Measurements from ENCODE around the gene ST6GAL2. TPM values are rescaled to one million over a fixed set of nuclear protein-coding genes. Genes with fewer than 3 reads are reported as not detected.

The ST6GAL2 gene
- polyA plus RNA-seq, 1 of the 3 experiments (the other 2 are of a cell fraction): 0.77 TPM

DNA sequence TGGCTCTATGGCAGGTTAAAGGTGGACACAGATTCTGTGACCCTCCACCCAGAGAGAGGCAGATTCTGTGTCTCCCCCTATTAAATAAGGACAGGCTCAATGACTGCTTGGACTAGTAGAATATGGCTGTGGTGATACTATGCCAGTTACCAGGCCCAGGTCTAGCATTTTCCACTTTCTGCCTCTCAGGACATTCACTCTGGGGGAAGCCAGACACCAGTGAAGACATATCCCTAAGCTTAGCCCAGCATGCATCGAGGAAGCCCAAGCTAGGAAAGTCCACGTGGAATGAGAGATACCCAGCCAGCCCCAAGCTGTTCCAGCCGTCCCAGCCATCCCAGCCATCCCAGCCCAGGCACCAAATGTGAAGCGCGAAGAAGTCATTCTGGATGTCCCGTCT, 40.3 kb downstream of the ST6GAL2 start:
- Histone ChIP-seq H3K4me1 (ENCODE audit: control insufficient read depth in 1 of 2, insufficient read depth in 2 of 2, low read depth in 1 of 2, low read length in 1 of 2) (peaks cover 0 to 35% of the 10 kb centered on the region in 2 experiments; a peak in 2 of 4 replicates), H3K79me2 (ENCODE audit: insufficient read depth) (no peaks in the 10 kb centered on the region)
- DNase-seq: no peak

DNA sequence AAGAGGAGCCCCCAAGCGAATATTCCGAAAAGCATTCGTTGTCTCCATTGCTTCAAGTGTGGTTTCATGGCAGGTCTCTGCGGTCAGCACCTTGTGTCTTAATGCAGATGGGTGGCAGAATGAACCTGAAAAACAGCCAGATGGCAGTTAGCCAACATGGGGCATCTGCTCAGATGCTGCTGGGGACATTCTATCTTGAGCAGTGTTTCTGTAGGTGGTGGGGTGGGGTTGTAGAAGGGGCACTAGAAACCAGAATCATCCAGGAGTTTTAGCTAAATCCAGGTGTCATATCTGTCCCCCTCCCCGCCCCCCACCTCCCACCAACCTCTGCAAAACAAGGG, 42.1 kb downstream of the ST6GAL2 start:
- H3K9ac ChIP-seq: no peak overlapping the region
- no peak overlapping the region for H3K4me2 ChIP-seq
- H3K27me3 ChIP-seq (ENCODE audit: insufficient read depth): no peaks in the 10 kb centered on the region
- TF ChIP-seq TEAD4 (IDR thresholded peaks at IDR 0.05; ENCODE audit: borderline replicate concordance, insufficient read depth): no peak
- TF ChIP-seq SMC3 (IDR thresholded peaks at IDR 0.05; ENCODE audit: low read depth, low read length): no peak
- TF ChIP-seq POLR2AphosphoS5 (IDR thresholded peaks at IDR 0.05; ENCODE audit: low read depth, low read length): no peak
- no peak for TF ChIP-seq RCOR1 (IDR thresholded peaks at IDR 0.05; ENCODE audit: low read length)
- TF ChIP-seq RXRA (IDR thresholded peaks at IDR 0.05; ENCODE audit: borderline replicate concordance, low read depth): no peak
- TF ChIP-seq EP300 (IDR thresholded peaks at IDR 0.05; ENCODE audit: borderline replicate concordance in 1 of 2, low read depth in 1 of 2, low read length in 1 of 2): no peak
- no peak for TF ChIP-seq GABPA (IDR thresholded peaks at IDR 0.05; ENCODE audit: low read depth)
- no peak for TF ChIP-seq JUND (IDR thresholded peaks at IDR 0.05)
- TF ChIP-seq SIN3A (IDR thresholded peaks at IDR 0.05; ENCODE audit: borderline replicate concordance, low read depth, low read length): no peak
- TF ChIP-seq CHD2 (IDR thresholded peaks at IDR 0.05; ENCODE audit: low read length, partially characterized antibody): no peak
- TF ChIP-seq, protein P1, sequence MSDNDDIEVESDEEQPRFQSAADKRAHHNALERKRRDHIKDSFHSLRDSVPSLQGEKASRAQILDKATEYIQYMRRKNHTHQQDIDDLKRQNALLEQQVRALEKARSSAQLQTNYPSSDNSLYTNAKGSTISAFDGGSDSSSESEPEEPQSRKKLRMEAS (IDR thresholded peaks at IDR 0.05; ENCODE audit: low read depth): no peak
- no peak for TF ChIP-seq FOSL2 (IDR thresholded peaks at IDR 0.05; ENCODE audit: borderline replicate concordance, low read depth)
- TF ChIP-seq MEF2A (IDR thresholded peaks at IDR 0.05; ENCODE audit: borderline replicate concordance, low read depth): no peak
- POLR2A ChIA-PET: no interaction called here
- no peak overlapping the region for H3K4me3 ChIP-seq (ENCODE audit: low read depth in 2 of 2, low read length in 1 of 2)
- peak; percentile 37 for DNase-seq
- no peak overlapping the region for H3K27ac ChIP-seq (ENCODE audit: low read depth in 2 of 2, low read length in 1 of 2)
- H3K36me3 ChIP-seq (replicated peaks in 1 of 2; ENCODE audit: control insufficient read depth in 1 of 2, insufficient read depth in 2 of 2, low read length in 1 of 2): no peaks in the 10 kb centered on the region
- no peaks in the 10 kb centered on the region for H3K9me3 ChIP-seq
- CTCF ChIA-PET: no interaction called here
- no peaks in the 10 kb centered on the region for H3K79me2 ChIP-seq (ENCODE audit: insufficient read depth)
- no peaks in the 10 kb centered on the region for H3F3A ChIP-seq (replicated peaks; ENCODE audit: insufficient read depth)
- no peaks in the 10 kb centered on the region for H4K20me1 ChIP-seq (ENCODE audit: insufficient read depth)
- no peak overlapping the region for H2AFZ ChIP-seq (ENCODE audit: low read depth)
- WGBS (ENCODE audit: low lambda C conversion rate): 67% methylated on average over 5 of the region's 5 CpGs
- H3K9me2 ChIP-seq: no peaks in the 10 kb centered on the region
- H3K4me1 ChIP-seq (ENCODE audit: control insufficient read depth in 1 of 2, insufficient read depth in 2 of 2, low read depth in 1 of 2, low read length in 1 of 2): peaks cover 0 to 34% of the 10 kb centered on the region in 2 experiments; a peak in 2 of 4 replicates

More for the DNA sequence above, 40.3 kb downstream of the ST6GAL2 start:
- H3K9me2 ChIP-seq: no peaks in the 10 kb centered on the region
- H3K4me2 ChIP-seq: no peak overlapping the region
- ChIA-PET POLR2A (no interaction called here), CTCF (no interaction called here)
- no peaks in the 10 kb centered on the region for H3K27me3 ChIP-seq (ENCODE audit: insufficient read depth)
- no peak overlapping the region for H2AFZ ChIP-seq (ENCODE audit: low read depth)
- no peak overlapping the region for H3K4me3 ChIP-seq (ENCODE audit: low read depth in 2 of 2, low read length in 1 of 2)
- H3K36me3 ChIP-seq (replicated peaks in 1 of 2; ENCODE audit: control insufficient read depth in 1 of 2, insufficient read depth in 2 of 2, low read length in 1 of 2): no peaks in the 10 kb centered on the region
- H3K9ac ChIP-seq: no peak overlapping the region
- H4K20me1 ChIP-seq (ENCODE audit: insufficient read depth): no peaks in the 10 kb centered on the region
- 64% methylated on average over 4 of the region's 6 CpGs for WGBS (ENCODE audit: low lambda C conversion rate)
- H3K27ac ChIP-seq (ENCODE audit: low read depth in 2 of 2, low read length in 1 of 2): no peak overlapping the region
- H3K9me3 ChIP-seq: no peaks in the 10 kb centered on the region
- no peaks in the 10 kb centered on the region for H3F3A ChIP-seq (replicated peaks; ENCODE audit: insufficient read depth)
- TF ChIP-seq EZH2phosphoT487 (IDR thresholded peaks at IDR 0.05; ENCODE audit: borderline replicate concordance, low read depth) (no peak), RCOR1 (IDR thresholded peaks at IDR 0.05; ENCODE audit: low read length) (no peak), YY1 (IDR thresholded peaks at IDR 0.05; ENCODE audit: low read depth) (no peak), JUND (IDR thresholded peaks at IDR 0.05) (no peak), RFX5 (IDR thresholded peaks at IDR 0.05; ENCODE audit: low read length) (no peak), MXI1 (IDR thresholded peaks at IDR 0.05; ENCODE audit: low read depth, low read length) (no peak), NRF1 (IDR thresholded peaks at IDR 0.05; ENCODE audit: low read depth, low read length) (no peak)
- TF ChIP-seq, protein P1 (IDR thresholded peaks at IDR 0.05; ENCODE audit: low read depth): no peak
